CD4-positive, alpha-beta memory T cell (primary cell): ENCODE results near the gene NFKBIA. TPM values are rescaled to one million over a fixed set of nuclear protein-coding genes. Genes with fewer than 3 reads are reported as not detected.
A peak's percentile ranks its signal among the peaks of the same experiment; 100 is the strongest.
"Not testable (repeated sequence)": the region's sequence is repeated elsewhere in the genome, so short reads cannot be mapped to it uniquely, and the experiment has no call there.

ENCODE experiments used
- CTCF ChIA-PET: fragments of 350-600 bp; sonication (Branson Sonifier 250); formaldehyde crosslinking; loops from one replicate; lab custom pipeline; 2021; ENCODE audit warnings: inconsistent platforms; ENCODE audit not compliant: partially characterized antibody; lab: Charles Lee
- POLR2A ChIA-PET: fragments of 350-600 bp; sonication (Branson Sonifier 250); formaldehyde crosslinking; loops from one replicate; lab custom pipeline; 2021; ENCODE audit not compliant: partially characterized antibody; lab: Charles Lee
- DNase-seq, 5 donors: peaks; one replicate each; pipeline versions ENCODE4 v3.0.0 to v3.0.0-alpha.2; 2020 to 2022; ENCODE audit warnings: mixed read lengths in 1 of 5
- H3K27ac ChIP-seq: one replicate; pipeline ENCODE4 v1.7.0; 2013; ENCODE audit warnings: low read depth, low read length
- H3K27me3 ChIP-seq: 2 replicates; pipeline ENCODE4 v1.7.0; 2013; ENCODE audit warnings: mild to moderate bottlenecking, low read length, moderate library complexity; ENCODE audit not compliant: insufficient read depth
- H3K36me3 ChIP-seq: 2 replicates; pipeline ENCODE4 v1.7.0; 2013; ENCODE audit warnings: mild to moderate bottlenecking, low read length, moderate library complexity; ENCODE audit not compliant: insufficient read depth
- H3K4me1 ChIP-seq: 2 replicates; pipeline ENCODE4 v1.7.0; 2013; ENCODE audit warnings: mild to moderate bottlenecking, low read length, moderate library complexity; ENCODE audit not compliant: insufficient read depth
- H3K4me3 ChIP-seq, 2 donors: one replicate each; pipeline ENCODE4 v1.7.0; 2013; ENCODE audit warnings: low read length in 2 of 2, mild to moderate bottlenecking in 1 of 2
- H3K9me3 ChIP-seq, 2 donors: one replicate each; pipeline ENCODE4 v1.7.0; 2013; ENCODE audit warnings: low read length in 2 of 2, control low read depth in 1 of 2; ENCODE audit not compliant: control insufficient read depth in 1 of 2
- H3K27ac Mint-ChIP-seq, 7 donors: one replicate each; pipeline ENCODE4 v1.8.0; 2020 to 2021; ENCODE audit warnings: mixed read lengths in 7 of 7, mild to moderate bottlenecking in 6 of 7, inconsistent platforms in 3 of 7, moderate library complexity in 3 of 7
- H3K27me3 Mint-ChIP-seq, 2 donors: one replicate each; pipeline ENCODE4 v1.8.0; 2020 to 2021; ENCODE audit warnings: mixed read lengths in 2 of 2
- H3K36me3 Mint-ChIP-seq, 2 donors: one replicate each; pipeline ENCODE4 v1.8.0; 2020 to 2021; ENCODE audit warnings: mixed read lengths in 2 of 2, inconsistent platforms in 1 of 2, mild to moderate bottlenecking in 1 of 2
- H3K4me1 Mint-ChIP-seq, 4 donors: one replicate each; pipeline ENCODE4 v1.8.0; 2020 to 2021; ENCODE audit warnings: mixed read lengths in 4 of 4, mild to moderate bottlenecking in 1 of 4
- H3K4me3 Mint-ChIP-seq, 8 donors: one replicate each; pipeline ENCODE4 v1.8.0; 2020 to 2021; ENCODE audit warnings: mixed read lengths in 8 of 8, mild to moderate bottlenecking in 7 of 8, moderate library complexity in 6 of 8, inconsistent platforms in 3 of 8
- H3K9me3 Mint-ChIP-seq, 8 donors: one replicate each; pipeline ENCODE4 v1.8.0; 2020 to 2021; ENCODE audit warnings: mixed read lengths in 8 of 8, mild to moderate bottlenecking in 5 of 8, inconsistent platforms in 3 of 8, moderate library complexity in 1 of 8
- intact Hi-C: fragments of 100-400 bp; cut with micrococcal nuclease; formaldehyde crosslinking; loops from one replicate; pipeline ENCODE4 v1.15.1; 2023
- polyA plus RNA-seq, 2 donors: library from polyadenylated mRNA; unstranded; fragments of 300-500 nt; fragmentation: Illumina TruSeq; gene quantifications; one replicate each; pipeline ENCODE4 v1.2.3, GENCODE V29; 2021
- total RNA-seq, 2 experiments: library from RNA; stranded (reverse); gene quantifications; one replicate each; pipeline ENCODE4 v1.2.3, GENCODE V29; 2021

NFKBIA gene
- total and polyA plus RNA-seq, 4 experiments from 2014 or later = 119 to 833 (median 227) TPM

DNA sequence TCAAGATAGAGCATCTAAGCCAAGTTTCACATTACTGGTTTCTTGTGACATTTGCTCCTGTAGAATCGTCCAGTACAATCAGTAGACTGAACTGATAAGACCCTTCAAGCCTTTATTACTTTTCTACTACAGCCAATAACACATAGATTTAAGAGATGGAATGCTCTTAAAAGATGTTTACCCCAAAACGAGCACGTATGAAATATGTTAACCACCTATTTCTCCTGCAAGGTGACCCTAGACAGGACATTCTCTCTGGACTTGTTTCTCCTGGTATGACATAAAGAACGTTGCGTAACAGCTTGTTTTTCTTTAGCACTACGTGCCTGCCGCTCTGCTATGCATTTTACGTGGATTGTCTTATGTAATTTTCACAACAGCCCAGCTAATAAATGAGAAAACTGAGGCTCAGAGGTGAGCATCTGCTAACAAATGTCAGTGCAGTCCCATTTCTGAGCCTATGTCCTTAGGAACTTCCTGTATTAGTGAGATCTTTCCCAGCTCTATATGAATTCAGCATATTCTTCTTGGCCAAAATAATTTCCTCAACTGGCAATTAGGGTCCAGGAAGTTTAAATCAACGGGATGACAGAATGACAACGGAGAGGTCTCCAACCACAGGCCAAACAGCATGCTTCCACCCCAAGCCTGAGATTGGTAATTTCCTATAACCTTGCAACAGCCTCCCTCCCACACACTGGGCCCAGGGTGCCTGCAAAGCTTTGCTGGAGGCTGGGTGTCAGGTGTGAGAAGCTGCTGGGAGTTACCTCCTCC, 3.7 kb downstream of the NFKBIA start:
- peak; percentile 35 to 67 (median 43) for DNase-seq
- no peaks in the 10 kb centered on the region for H3K9me3 ChIP-seq
- H3K4me3 ChIP-seq = peak overlapping the region; percentile 20 to 88
- Mint-ChIP-seq H3K4me3 (peak overlapping the region; percentile 76 to 97 (median 94)), H3K4me1 (peaks cover 32 to 74% (median 49%) of the 10 kb centered on the region in 4 donors), H3K9me3 (peaks cover 0 to 8% (median 0%) of the 10 kb centered on the region in 8 donors), H3K36me3 (peaks cover 44 to 60% of the 10 kb centered on the region in 2 donors), H3K27me3 (peaks cover 0 to 2% of the 10 kb centered on the region in 2 donors), H3K27ac (peak overlapping the region; percentile 94 to 100 (median 99))
- intact Hi-C loops = loop anchor here (5.0 kb wide), 3 partner anchors 34 to 864 kb away; partner anchors contain the start of gene EAPP
- peaks cover 49% of the 10 kb centered on the region for H3K4me1 ChIP-seq
- H3K27me3 ChIP-seq = no peaks in the 10 kb centered on the region
- ChIA-PET CTCF (interaction anchor here (6.5 kb wide), 1 partner anchor 14 kb away, joined by 81 read pairs; no protein-coding TSS in a partner anchor), POLR2A (interaction anchor here (0.8 to 6.5 kb wide), 9 partner anchors 16 to 354 kb away, joined by 3 to 159 read pairs (median 17); partner anchors contain the start of genes FAM177A1 and PSMA6)
- H3K36me3 ChIP-seq = peaks cover 31% of the 10 kb centered on the region
- peak overlapping the region; percentile 100 for H3K27ac ChIP-seq

DNA sequence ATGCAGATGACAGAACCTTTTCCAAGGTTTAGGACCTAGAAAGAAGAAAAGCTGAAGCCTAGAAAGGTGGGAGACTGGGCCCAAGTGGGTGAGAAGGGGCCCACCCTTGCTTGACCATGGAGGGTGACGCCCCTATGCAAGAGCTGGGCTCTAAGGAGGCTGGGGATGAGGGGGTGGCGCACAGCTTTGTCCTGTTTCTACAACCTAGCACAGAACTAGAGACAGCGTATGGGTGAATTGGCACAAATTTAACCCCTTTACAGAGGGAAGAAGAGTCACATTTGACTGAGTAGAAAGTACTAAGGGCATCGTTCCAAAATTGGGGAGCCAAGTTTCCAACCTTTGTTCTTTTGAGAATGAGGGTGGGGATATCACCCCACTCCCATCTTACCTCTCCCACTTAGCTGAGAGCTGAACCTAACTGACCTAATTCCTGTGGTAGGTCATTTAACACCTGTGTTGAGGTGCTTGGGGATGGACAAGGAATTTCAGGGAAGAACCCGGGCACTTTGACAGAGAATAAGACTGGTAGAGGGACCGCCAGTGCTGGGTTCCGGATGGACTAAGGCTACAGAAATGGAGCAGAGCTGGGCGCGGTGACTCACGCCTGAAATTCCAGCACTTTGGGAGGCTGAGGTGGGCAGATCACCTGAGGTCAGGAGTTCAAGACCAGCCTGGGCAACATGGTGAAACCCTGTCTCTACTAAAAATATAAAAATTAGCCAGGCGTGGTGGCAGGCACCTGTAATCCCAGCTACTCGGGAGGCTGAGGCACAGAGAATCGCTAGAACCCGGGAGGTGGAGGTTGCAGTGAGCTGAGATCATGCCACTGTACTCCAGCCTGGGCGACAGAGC, 5.2 kb downstream of the NFKBIA start:
- Histone ChIP-seq H3K4me3 (no peak overlapping the region), H3K9me3 (no peaks in the 10 kb centered on the region), H3K36me3 (peaks cover 31% of the 10 kb centered on the region), H3K4me1 (peaks cover 38% of the 10 kb centered on the region), H3K27me3 (no peaks in the 10 kb centered on the region), H3K27ac (no peak overlapping the region)
- CTCF ChIA-PET = interaction anchor here (0.8 to 1.9 kb wide), 3 partner anchors 10 to 108 kb away, joined by 3 to 6 read pairs (median 4); partner anchors contain the start of gene PSMA6
- DNase-seq = peak in 4 of 5 donors; percentile 14 to 62 (median 22)
- Mint-ChIP-seq H3K4me1 (peaks cover 28 to 59% (median 44%) of the 10 kb centered on the region in 4 donors), H3K9me3 (peaks cover 0 to 8% (median 0%) of the 10 kb centered on the region in 8 donors), H3K27ac (peak overlapping the region; percentile 64 to 100 (median 88)), H3K27me3 (no peaks in the 10 kb centered on the region), H3K36me3 (peaks cover 44 to 54% of the 10 kb centered on the region in 2 donors), H3K4me3 (peak overlapping the region in 3 of 8 donors; percentile 13 to 97 (median 59))
- POLR2A ChIA-PET = interaction anchor here (1.4 kb wide), 1 partner anchor 99 kb away, joined by 3 read pairs; no protein-coding TSS in a partner anchor
- intact Hi-C loops = no loop called here

DNA sequence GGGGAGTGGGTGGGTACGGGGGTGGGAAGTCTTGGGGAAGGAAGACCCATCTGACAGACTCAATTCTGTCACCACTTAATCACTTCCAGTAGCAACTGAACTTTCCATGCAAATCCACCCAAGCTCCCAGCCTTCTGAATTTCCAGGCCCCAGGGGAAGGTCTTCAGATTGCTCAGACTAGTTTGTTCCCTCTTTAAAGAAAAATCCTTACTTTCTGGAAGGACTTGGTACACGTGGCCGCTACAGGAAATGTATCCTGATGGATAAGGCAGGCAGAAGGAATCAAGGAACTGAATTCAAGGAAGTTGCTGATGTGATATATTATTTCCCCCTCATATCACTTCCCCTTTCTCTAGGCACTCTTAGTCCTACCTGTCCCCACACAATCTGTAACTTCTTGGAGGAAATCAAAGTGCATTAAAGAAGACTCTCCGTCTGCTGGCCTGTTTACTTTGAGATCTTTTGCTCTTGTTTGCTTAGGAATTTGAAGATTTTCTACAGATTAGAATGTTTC, 6.4 kb downstream of the NFKBIA start:
- peaks cover 33% of the 10 kb centered on the region for H3K4me1 ChIP-seq
- no peaks in the 10 kb centered on the region for H3K27me3 Mint-ChIP-seq
- H3K4me1 Mint-ChIP-seq = peaks cover 27 to 50% (median 40%) of the 10 kb centered on the region in 4 donors
- H3K27ac Mint-ChIP-seq = peak overlapping the region; percentile 13 to 100 (median 69)
- peaks cover 38 to 47% of the 10 kb centered on the region in 2 donors for H3K36me3 Mint-ChIP-seq
- intact Hi-C loops = no loop called here
- no peaks in the 10 kb centered on the region for H3K27me3 ChIP-seq
- H3K36me3 ChIP-seq = peaks cover 27% of the 10 kb centered on the region
- H3K9me3 Mint-ChIP-seq = peaks cover 0 to 7% (median 0%) of the 10 kb centered on the region in 8 donors
- H3K4me3 ChIP-seq = no peak overlapping the region
- ChIA-PET CTCF (interaction anchor here (1.9 kb wide), 1 partner anchor 11 kb away, joined by 4 read pairs; no protein-coding TSS in a partner anchor), POLR2A (interaction anchor here (1.0 to 1.4 kb wide), 2 partner anchors 65 to 98 kb away, joined by 3 read pairs; no protein-coding TSS in a partner anchor)
- H3K4me3 Mint-ChIP-seq = peak overlapping the region in 1 of 8 donors; percentile 21
- no peak overlapping the region for H3K27ac ChIP-seq
- no peaks in the 10 kb centered on the region for H3K9me3 ChIP-seq
- no peak for DNase-seq

DNA sequence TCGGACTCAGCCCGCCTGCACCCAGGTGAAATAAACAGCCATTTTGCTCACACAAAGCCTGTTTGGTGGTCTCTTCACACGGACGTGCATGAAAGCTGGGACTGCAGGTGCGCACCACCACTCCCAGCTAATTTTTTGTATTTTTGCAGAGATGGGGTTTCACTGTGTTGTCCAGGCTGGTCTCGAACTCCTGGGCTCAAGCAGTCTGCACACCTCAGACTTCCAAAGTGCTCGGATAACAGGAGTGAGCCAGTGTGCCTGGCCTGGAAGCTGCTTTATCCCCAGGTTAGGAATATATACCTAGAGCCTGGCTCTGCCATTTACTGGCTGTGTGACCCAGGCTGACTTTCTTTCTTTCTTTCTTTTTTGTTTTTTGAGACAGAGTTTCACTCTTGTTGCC, 7.9 kb downstream of the NFKBIA start:
- H3K9me3 Mint-ChIP-seq, H3K27me3 Mint-ChIP-seq, POLR2A ChIA-PET, DNase-seq, intact Hi-C loops, H3K4me3 ChIP-seq, H3K9me3 ChIP-seq, H3K27ac ChIP-seq, H3K27me3 ChIP-seq: not testable (repeated sequence)
- peak overlapping the region in 1 of 8 donors; percentile 13 for H3K4me3 Mint-ChIP-seq
- peaks cover 12% of the 10 kb centered on the region for H3K36me3 ChIP-seq
- peak overlapping the region in 1 of 7 donors; percentile 63 for H3K27ac Mint-ChIP-seq
- peaks cover 18 to 35% (median 25%) of the 10 kb centered on the region in 4 donors for H3K4me1 Mint-ChIP-seq
- peaks cover 22 to 33% of the 10 kb centered on the region in 2 donors for H3K36me3 Mint-ChIP-seq
- CTCF ChIA-PET = interaction anchor here (0.6 kb wide), 1 partner anchor 23 kb away, joined by 3 read pairs; no protein-coding TSS in a partner anchor
- peaks cover 18% of the 10 kb centered on the region for H3K4me1 ChIP-seq

DNA sequence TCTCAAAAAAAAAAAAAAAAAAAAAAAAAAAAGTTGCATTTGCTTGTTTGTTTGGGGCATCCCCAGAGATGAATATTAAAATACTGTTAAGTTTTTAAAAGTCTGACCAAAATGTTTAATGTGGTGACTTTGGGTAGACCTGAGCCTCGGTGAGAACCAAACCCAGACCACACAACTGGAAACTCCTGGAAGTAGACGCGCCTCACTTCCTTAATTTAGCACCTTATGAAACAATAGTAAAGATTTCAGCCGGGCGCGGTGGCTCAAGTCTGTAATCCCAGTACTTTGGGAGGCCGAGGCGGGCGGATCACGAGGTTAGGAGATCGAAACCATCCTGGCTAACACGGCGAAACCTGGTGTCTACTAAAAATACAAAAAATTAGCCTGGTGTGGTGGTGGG, 9.3 kb downstream of the NFKBIA start:
- no peak overlapping the region for H3K4me3 Mint-ChIP-seq
- no peaks in the 10 kb centered on the region for H3K27me3 Mint-ChIP-seq
- H3K27ac Mint-ChIP-seq = peak overlapping the region in 2 of 7 donors; percentile 50 to 51
- no peaks in the 10 kb centered on the region for H3K9me3 ChIP-seq
- no peak overlapping the region for H3K27ac ChIP-seq
- H3K36me3 Mint-ChIP-seq = peaks cover 12 to 19% of the 10 kb centered on the region in 2 donors
- no peak for DNase-seq
- H3K4me1 ChIP-seq = peaks cover 5% of the 10 kb centered on the region
- H3K9me3 Mint-ChIP-seq = peaks cover 0 to 2% (median 0%) of the 10 kb centered on the region in 8 donors
- H3K27me3 ChIP-seq = no peaks in the 10 kb centered on the region
- H3K4me1 Mint-ChIP-seq = peaks cover 8 to 22% (median 14%) of the 10 kb centered on the region in 4 donors
- intact Hi-C loops = no loop called here
- no peak overlapping the region for H3K4me3 ChIP-seq
- ChIA-PET POLR2A (interaction anchor here (0.7 to 3.0 kb wide), 2 partner anchors 8 to 62 kb away, joined by 3 to 26 read pairs; partner anchors contain the start of gene NFKBIA), CTCF (interaction anchor here (1.4 kb wide), 1 partner anchor 10 kb away, joined by 3 read pairs; no protein-coding TSS in a partner anchor)
- no peaks in the 10 kb centered on the region for H3K36me3 ChIP-seq

DNA sequence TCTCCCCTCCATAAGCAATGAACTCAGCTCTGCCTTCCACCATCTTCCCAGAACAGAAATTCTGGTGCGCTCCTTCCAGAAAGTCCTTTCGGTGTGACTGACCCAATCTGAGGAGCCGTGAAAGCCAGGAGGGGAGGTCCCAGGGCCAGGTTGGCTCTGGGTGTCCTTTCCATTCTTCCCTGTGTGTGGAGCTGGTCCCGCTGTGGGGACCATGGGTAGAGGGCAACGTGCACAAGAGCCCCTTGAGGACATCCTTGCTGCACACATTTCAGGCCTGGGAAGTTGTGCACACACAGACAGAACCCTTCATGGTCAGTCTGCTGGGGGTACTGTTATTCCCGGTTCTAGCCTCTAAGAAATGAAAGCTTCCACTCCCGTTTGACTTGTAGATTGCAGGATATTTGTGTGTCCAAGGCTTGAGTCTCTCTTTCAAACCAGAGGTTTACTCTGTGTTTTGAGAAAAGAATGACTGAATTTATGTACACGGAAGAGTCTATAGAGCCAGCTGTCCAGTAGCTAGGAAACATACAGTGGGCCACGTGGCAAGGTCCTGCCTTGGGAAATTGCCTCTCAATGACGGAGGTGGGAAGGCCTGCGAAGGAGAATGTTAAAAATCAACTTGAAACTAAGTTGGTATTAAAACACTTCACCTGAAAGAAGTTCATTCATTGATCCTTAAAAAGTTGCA, 10.1 kb downstream of the NFKBIA start:
- CTCF ChIA-PET = interaction anchor here (1.4 kb wide), 1 partner anchor 11 kb away, joined by 3 read pairs; no protein-coding TSS in a partner anchor

More for the DNA sequence above, 10.1 kb downstream of the NFKBIA start:
- peaks cover 8 to 14% of the 10 kb centered on the region in 2 donors for H3K36me3 Mint-ChIP-seq
- no peak overlapping the region for H3K4me3 ChIP-seq
- H3K36me3 ChIP-seq = no peaks in the 10 kb centered on the region
- no peak for DNase-seq
- H3K27ac Mint-ChIP-seq = peak overlapping the region in 3 of 7 donors; percentile 23 to 50 (median 37)
- H3K9me3 ChIP-seq = no peaks in the 10 kb centered on the region
- intact Hi-C loops = no loop called here
- H3K27me3 Mint-ChIP-seq = no peaks in the 10 kb centered on the region
- POLR2A ChIA-PET = interaction anchor here (0.7 to 3.0 kb wide), 3 partner anchors 9 to 102 kb away, joined by 3 to 26 read pairs (median 3); partner anchors contain the start of genes NFKBIA and PSMA6
- no peak overlapping the region for H3K27ac ChIP-seq
- peaks cover 0 to 2% (median 0%) of the 10 kb centered on the region in 8 donors for H3K9me3 Mint-ChIP-seq
- H3K27me3 ChIP-seq = no peaks in the 10 kb centered on the region
- H3K4me1 Mint-ChIP-seq = peaks cover 8 to 16% (median 10%) of the 10 kb centered on the region in 4 donors
- H3K4me1 ChIP-seq = no peaks in the 10 kb centered on the region
- no peak overlapping the region for H3K4me3 Mint-ChIP-seq
